H9 (cell line): ENCODE measurements around the gene EAF2. TPM values are rescaled to one million over a fixed set of nuclear protein-coding genes. Genes with fewer than 3 reads are reported as not detected.

Experiments
- DNase-seq: peaks from one replicate; pipeline ENCODE4 v3.0.0-alpha.2; 2017
- H2AFZ ChIP-seq: one replicate; pipeline ENCODE4 v1.6.1; 2013; ENCODE audit warnings: mild to moderate bottlenecking, low read length, control low read depth, moderate library complexity
- H2AK5ac ChIP-seq: 2 replicates; pipeline ENCODE4 v1.6.1; 2013; ENCODE audit warnings: low read length, control low read depth, mixed read lengths; ENCODE audit not compliant: insufficient read length
- H2BK120ac ChIP-seq: one replicate; pipeline ENCODE4 v1.6.1; 2013; ENCODE audit warnings: low read depth, mild to moderate bottlenecking, low read length, control low read depth, inconsistent platforms; ENCODE audit not compliant: poor library complexity, severe bottlenecking
- H2BK12ac ChIP-seq: 2 replicates; pipeline ENCODE4 v1.6.1; 2013; ENCODE audit warnings: low read length, control low read depth, mixed read lengths, low read depth; ENCODE audit not compliant: insufficient read length
- H2BK15ac ChIP-seq: 2 replicates; pipeline ENCODE4 v1.6.1; 2013; ENCODE audit warnings: low read depth, low read length, control low read depth
- H2BK20ac ChIP-seq: one replicate; pipeline ENCODE4 v1.6.1; 2013; ENCODE audit warnings: low read depth, mild to moderate bottlenecking, low read length, control low read depth, inconsistent platforms; ENCODE audit not compliant: poor library complexity, severe bottlenecking
- H2BK5ac ChIP-seq: 2 replicates; pipeline ENCODE4 v1.6.1; 2013; ENCODE audit warnings: low read length, control low read depth, mixed read lengths; ENCODE audit not compliant: insufficient read length
- H3K14ac ChIP-seq: 2 replicates; pipeline ENCODE4 v1.6.1; 2013; ENCODE audit warnings: low read length, control low read depth; ENCODE audit not compliant: insufficient read depth
- H3K18ac ChIP-seq: 2 replicates; pipeline ENCODE4 v1.6.1; 2013; ENCODE audit warnings: low read depth, mild to moderate bottlenecking, mixed read lengths, low read length, control low read depth; ENCODE audit not compliant: insufficient read length
- H3K23ac ChIP-seq: 2 replicates; pipeline ENCODE4 v1.6.1; 2013; ENCODE audit warnings: low read length, control low read depth, mixed read lengths, low read depth; ENCODE audit not compliant: insufficient read length
- H3K23me2 ChIP-seq: 2 replicates; pipeline ENCODE4 v1.6.1; 2013; ENCODE audit warnings: low read depth, mild to moderate bottlenecking, mixed read lengths, low read length, control low read depth; ENCODE audit not compliant: insufficient read length, poor library complexity, severe bottlenecking
- H3K27ac ChIP-seq: 2 replicates; pipeline ENCODE4 v1.5.1; 2013; ENCODE audit warnings: low read length, control low read depth, mixed read lengths, low read depth; ENCODE audit not compliant: insufficient read length
- H3K27me3 ChIP-seq: 2 replicates; pipeline ENCODE4 v1.6.1; 2013; ENCODE audit warnings: low read length, control low read depth, inconsistent platforms; ENCODE audit not compliant: insufficient read depth
- H3K4ac ChIP-seq: 2 replicates; pipeline ENCODE4 v1.6.1; 2013; ENCODE audit warnings: low read depth, mild to moderate bottlenecking, control low read depth, inconsistent platforms, low read length, moderate library complexity
- H3K4me1 ChIP-seq: 2 replicates; pipeline ENCODE4 v1.6.1; 2013; ENCODE audit warnings: low read length, control low read depth, inconsistent platforms; ENCODE audit not compliant: insufficient read depth
- H3K4me2 ChIP-seq: 2 replicates; pipeline ENCODE4 v1.6.1; 2013; ENCODE audit warnings: low read length, control low read depth, mixed read lengths; ENCODE audit not compliant: insufficient read length, insufficient read depth
- H3K56ac ChIP-seq: 2 replicates; pipeline ENCODE4 v1.6.1; 2013; ENCODE audit warnings: low read depth, mild to moderate bottlenecking, mixed read lengths, low read length, control low read depth; ENCODE audit not compliant: insufficient read length
- H3K79me1 ChIP-seq: 2 replicates; pipeline ENCODE4 v1.6.1; 2013; ENCODE audit warnings: low read depth, mild to moderate bottlenecking, moderate library complexity, low read length, control low read depth, inconsistent platforms; ENCODE audit not compliant: insufficient read depth, poor library complexity, severe bottlenecking
- H3K79me2 ChIP-seq: 2 replicates; pipeline ENCODE4 v1.6.1; 2013; ENCODE audit warnings: low read length, control low read depth, inconsistent platforms; ENCODE audit not compliant: insufficient read depth
- H3K9ac ChIP-seq: 2 replicates; pipeline ENCODE4 v1.6.1; 2013; ENCODE audit warnings: low read length, control low read depth, mixed read lengths; ENCODE audit not compliant: insufficient read length; ENCODE audit errors: extremely low read depth
- H3K9me3 ChIP-seq: one replicate; pipeline ENCODE4 v1.6.1; 2013; ENCODE audit warnings: low read depth, low read length, inconsistent platforms; ENCODE audit not compliant: control insufficient read depth
- H3T11ph ChIP-seq: one replicate; pipeline ENCODE4 v1.6.1; 2013; ENCODE audit warnings: mild to moderate bottlenecking, low read length, control low read depth, inconsistent platforms
- H4K20me1 ChIP-seq: one replicate; pipeline ENCODE4 v1.6.1; 2013; ENCODE audit not compliant: control insufficient read depth, insufficient read length, insufficient read depth
- H4K5ac ChIP-seq: 2 replicates; pipeline ENCODE4 v1.6.1; 2013; ENCODE audit warnings: low read depth, mild to moderate bottlenecking, mixed read lengths, low read length, control low read depth; ENCODE audit not compliant: insufficient read length
- H4K8ac ChIP-seq: replicated peaks from 2 replicates; pipeline ENCODE4 v1.6.1; 2013; ENCODE audit warnings: low read length, control low read depth, mixed read lengths, low read depth; ENCODE audit not compliant: insufficient read length
- H4K91ac ChIP-seq: 2 replicates; pipeline ENCODE4 v1.6.1; 2013; ENCODE audit warnings: low read depth, mild to moderate bottlenecking, moderate library complexity, mixed read lengths, low read length, control low read depth; ENCODE audit not compliant: insufficient read length
- H3K27ac Mint-ChIP-seq, 3 experiments: 2 replicates in 2 of 3; 3 replicates in 1 of 3; pipeline ENCODE4 v1.8.0; 2020 to 2021; ENCODE audit warnings: mixed read lengths in 3 of 3, mild to moderate bottlenecking in 1 of 3, moderate library complexity in 1 of 3
- H3K27me3 Mint-ChIP-seq: 2 replicates; pipeline ENCODE4 v1.8.0; 2021; ENCODE audit warnings: low read depth, mild to moderate bottlenecking, moderate library complexity, mixed read lengths
- H3K36me3 Mint-ChIP-seq, 3 experiments: 2 replicates in 2 of 3; 3 replicates in 1 of 3; pipeline ENCODE4 v1.8.0; 2020 to 2021; ENCODE audit warnings: low read depth in 3 of 3, mixed read lengths in 3 of 3; ENCODE audit not compliant: insufficient read depth in 1 of 3
- H3K4me1 Mint-ChIP-seq, 2 experiments: 2 replicates each; pipeline ENCODE4 v1.8.0; 2020; ENCODE audit warnings: mixed read lengths in 2 of 2
- H3K4me3 Mint-ChIP-seq, 2 experiments: 2 replicates in 1 of 2; 3 replicates in 1 of 2; pipeline ENCODE4 v1.8.0; 2020 to 2021; ENCODE audit warnings: mild to moderate bottlenecking in 2 of 2, mixed read lengths in 2 of 2, moderate library complexity in 1 of 2
- H3K9me3 Mint-ChIP-seq, 2 experiments: 2 replicates in 1 of 2; 3 replicates in 1 of 2; pipeline ENCODE4 v1.8.0; 2020; ENCODE audit warnings: mild to moderate bottlenecking in 2 of 2, mixed read lengths in 2 of 2, moderate library complexity in 1 of 2
- total RNA-seq: library from RNA; stranded (reverse); gene quantifications from 2 replicates; pipeline ENCODE4 v1.2.1, GENCODE V29; 2021
- TF ChIP-seq, protein P1 (sequence below): fragments of 200-600 bp; sonication (generic); conservative IDR thresholded peaks from 3 replicates; pipeline ENCODE4 v1.8.0; 2021; ENCODE audit warnings: antibody characterized with exemption, mild to moderate bottlenecking

Gene EAF2
- total RNA-seq, 1 experiment from 2014 or later, result 4.3 TPM

DNA sequence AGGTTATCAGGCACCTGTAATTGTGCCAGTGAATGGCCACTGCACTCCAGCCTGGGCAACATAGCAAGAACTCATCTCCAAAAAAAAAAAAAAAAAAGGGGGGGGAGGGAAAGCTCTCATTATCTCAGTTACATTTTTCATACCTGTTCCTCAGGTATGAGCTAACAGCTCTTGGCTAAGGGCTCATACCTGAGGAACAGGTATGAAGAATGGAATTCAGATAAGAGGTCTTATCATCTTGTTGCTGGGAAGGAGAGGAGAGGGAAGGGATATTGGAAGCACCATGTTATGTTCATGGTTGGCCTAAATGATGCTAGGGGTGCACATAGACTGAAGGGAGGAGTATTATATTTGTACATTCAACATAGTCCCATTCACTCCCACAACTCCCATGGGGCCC is 61.8 kb downstream of the EAF2 start:
- H4K91ac ChIP-seq, result no peak overlapping the region
- H3K56ac ChIP-seq, result no peak overlapping the region
- Mint-ChIP-seq H3K27me3 (no peaks in the 10 kb centered on the region), H3K4me3 (no peak overlapping the region), H3K27ac (0 out of 7 replicates have a peak overlapping the region, but pooled peaks of 1 of the 3 experiments have one; percentile 21), H3K36me3 (peaks cover 9 to 15% (median 9%) of the 10 kb centered on the region in 3 experiments; a peak in 6 of 7 replicates), H3K9me3 (peaks cover under 1 to 1% of the 10 kb centered on the region in 2 experiments; a peak in 3 of 5 replicates), H3K4me1 (peaks cover 36 to 43% of the 10 kb centered on the region in 2 experiments)
- no peak overlapping the region for H3K23ac ChIP-seq
- no peak overlapping the region for H2BK20ac ChIP-seq
- no peak overlapping the region for H2AK5ac ChIP-seq
- H2AFZ ChIP-seq, result no peak overlapping the region
- no peak overlapping the region for H4K5ac ChIP-seq
- TF ChIP-seq, protein P1, sequence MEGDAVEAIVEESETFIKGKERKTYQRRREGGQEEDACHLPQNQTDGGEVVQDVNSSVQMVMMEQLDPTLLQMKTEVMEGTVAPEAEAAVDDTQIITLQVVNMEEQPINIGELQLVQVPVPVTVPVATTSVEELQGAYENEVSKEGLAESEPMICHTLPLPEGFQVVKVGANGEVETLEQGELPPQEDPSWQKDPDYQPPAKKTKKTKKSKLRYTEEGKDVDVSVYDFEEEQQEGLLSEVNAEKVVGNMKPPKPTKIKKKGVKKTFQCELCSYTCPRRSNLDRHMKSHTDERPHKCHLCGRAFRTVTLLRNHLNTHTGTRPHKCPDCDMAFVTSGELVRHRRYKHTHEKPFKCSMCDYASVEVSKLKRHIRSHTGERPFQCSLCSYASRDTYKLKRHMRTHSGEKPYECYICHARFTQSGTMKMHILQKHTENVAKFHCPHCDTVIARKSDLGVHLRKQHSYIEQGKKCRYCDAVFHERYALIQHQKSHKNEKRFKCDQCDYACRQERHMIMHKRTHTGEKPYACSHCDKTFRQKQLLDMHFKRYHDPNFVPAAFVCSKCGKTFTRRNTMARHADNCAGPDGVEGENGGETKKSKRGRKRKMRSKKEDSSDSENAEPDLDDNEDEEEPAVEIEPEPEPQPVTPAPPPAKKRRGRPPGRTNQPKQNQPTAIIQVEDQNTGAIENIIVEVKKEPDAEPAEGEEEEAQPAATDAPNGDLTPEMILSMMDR, result no peak
- no peak overlapping the region for H3K14ac ChIP-seq
- H3K23me2 ChIP-seq, result no peaks in the 10 kb centered on the region
- no peak overlapping the region for H2BK15ac ChIP-seq
- H3K18ac ChIP-seq, result no peak overlapping the region
- H2BK5ac ChIP-seq, result no peak overlapping the region
- no peaks in the 10 kb centered on the region for H3K79me2 ChIP-seq
- no peaks in the 10 kb centered on the region for H3K9me3 ChIP-seq
- H3K4me1 ChIP-seq, result peaks cover 4% of the 10 kb centered on the region; the same call in 1 of the 2 replicates
- no peaks in the 10 kb centered on the region for H3K79me1 ChIP-seq
- H4K20me1 ChIP-seq, result no peaks in the 10 kb centered on the region
- H3T11ph ChIP-seq, result no peak overlapping the region
- H2BK120ac ChIP-seq, result no peak overlapping the region
- H4K8ac ChIP-seq, result no peak overlapping the region
- no peaks in the 10 kb centered on the region for H3K27me3 ChIP-seq
- no peak for DNase-seq
- no peak overlapping the region for H3K4me2 ChIP-seq
- H2BK12ac ChIP-seq, result no peak overlapping the region
- H3K9ac ChIP-seq, result no peak overlapping the region
- H3K27ac ChIP-seq, result no peak overlapping the region
- H3K4ac ChIP-seq, result no peak overlapping the region
